Urinary bladder (tissue), 4 donors: ENCODE results near the gene AFDN. TPM values are rescaled to one million over a fixed set of nuclear protein-coding genes. Genes with fewer than 3 reads are reported as not detected.

Source experiments
- DNase-seq: peaks from one replicate; pipeline ENCODE4 v3.0.0-alpha.2; 2015; ENCODE audit errors: extremely low spot score
- H3K27ac ChIP-seq: one replicate; pipeline ENCODE4 v1.5.1; 2013; ENCODE audit warnings: low read depth, mild to moderate bottlenecking, moderate library complexity
- H3K36me3 ChIP-seq: one replicate; pipeline ENCODE4 v1.6.1; 2013; ENCODE audit warnings: mild to moderate bottlenecking, moderate library complexity; ENCODE audit not compliant: insufficient read depth
- H3K4me1 ChIP-seq: one replicate; pipeline ENCODE4 v1.6.1; 2013; ENCODE audit warnings: mild to moderate bottlenecking, moderate library complexity; ENCODE audit not compliant: insufficient read depth
- H3K4me3 ChIP-seq: one replicate; pipeline ENCODE4 v1.5.1; 2013; ENCODE audit warnings: low read depth, low read length
- WGBS: extraction: QIAGEN DNeasy Blood & Tissue Kit; methylation state at CpG from one replicate; pipeline ENCODE4 v1.1.7; 2013; 5-methylcytosine and 5-hydroxymethylcytosine counted together
- polyA plus RNA-seq: library from polyadenylated mRNA; stranded (reverse); fragments of 200-250 nt; gene quantifications from one replicate; pipeline ENCODE4 v1.2.3, GENCODE V29; 2013
- total RNA-seq: library from RNA; depleted of rRNA; stranded (reverse); fragments of >200 nt; gene quantifications from one replicate; pipeline ENCODE4 v1.2.3, GENCODE V29; 2014
- donor health status: healthy with polysubstance abuse.
- donor health status: healthy.

The AFDN gene
- total and polyA plus RNA-seq, 2 donors, result 29.6 to 177 TPM

- Histone ChIP-seq H3K36me3 (peaks cover 1% of the 10 kb centered on the region), H3K27ac (no peak overlapping the region), H3K4me1 (no peaks in the 10 kb centered on the region), H3K4me3 (no peak overlapping the region)
- 65% methylated on average over 2 of the region's 2 CpGs for WGBS
- no peak for DNase-seq
Observed at GRCh38 chr6:167833396-167833763, 6.7 kb downstream of the AFDN start.

DNA sequence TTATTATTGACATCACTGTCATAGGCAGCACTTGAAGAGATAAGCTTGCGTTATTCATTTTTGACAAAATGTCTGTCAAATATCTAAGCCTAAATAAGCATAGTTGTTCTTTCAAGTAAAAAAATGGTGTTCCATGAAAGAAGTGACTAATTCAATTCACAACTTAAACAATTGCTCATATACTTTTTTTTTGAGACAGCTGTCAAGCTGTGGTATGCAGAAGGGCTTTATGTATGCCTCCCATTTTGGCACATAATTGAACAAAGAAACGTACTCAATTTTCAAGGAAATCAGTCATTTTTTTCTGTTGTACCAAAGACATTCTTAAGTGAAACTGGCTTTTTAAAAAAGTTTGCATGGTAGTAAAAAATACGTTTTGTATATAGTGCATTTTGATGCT lies 8.5 kb downstream of the AFDN start:
- H3K4me1 ChIP-seq, result no peaks in the 10 kb centered on the region
- WGBS, result 86% methylated on average over 3 of the region's 3 CpGs
- no peak overlapping the region for H3K4me3 ChIP-seq
- no peak overlapping the region for H3K27ac ChIP-seq
- peaks cover 1% of the 10 kb centered on the region for H3K36me3 ChIP-seq
- no peak for DNase-seq

GRCh38 chr6:167836721-167837120 lies 10.0 kb downstream of the AFDN start:
- 70% methylated on average over 3 of the region's 3 CpGs for WGBS
- Histone ChIP-seq H3K4me3 (no peak overlapping the region), H3K4me1 (no peaks in the 10 kb centered on the region), H3K27ac (no peak overlapping the region), H3K36me3 (peaks cover 1% of the 10 kb centered on the region)
- DNase-seq, result no peak

- no peak for DNase-seq
- Histone ChIP-seq H3K36me3 (peaks cover 1% of the 10 kb centered on the region), H3K4me1 (no peaks in the 10 kb centered on the region), H3K27ac (no peak overlapping the region), H3K4me3 (no peak overlapping the region)
- WGBS, result 92% methylated on average over 6 of the region's 6 CpGs
Observed at GRCh38 chr6:167838207-167838748, 11.6 kb downstream of the AFDN start.

DNA sequence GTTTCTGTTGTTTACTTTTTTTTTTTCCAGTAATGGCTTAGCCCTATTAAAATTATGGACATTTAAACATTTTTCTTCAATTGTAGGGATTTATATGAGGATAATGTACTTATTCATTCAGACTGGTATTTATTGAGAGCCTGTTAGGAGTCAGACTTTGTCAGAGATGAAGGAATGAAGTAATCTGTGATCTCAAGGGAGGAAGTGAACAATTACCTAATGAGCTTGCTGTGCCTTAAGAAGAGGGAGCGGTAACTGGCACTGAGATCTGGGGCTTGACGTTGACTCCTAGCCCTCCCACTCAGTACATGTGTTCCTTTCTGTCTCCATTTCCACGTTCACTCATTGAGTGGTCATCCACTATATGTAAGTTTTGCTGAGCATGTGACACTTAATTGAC lies 12.6 kb downstream of the AFDN start:
- Histone ChIP-seq H3K27ac (no peak overlapping the region), H3K36me3 (peaks cover 1% of the 10 kb centered on the region), H3K4me3 (no peak overlapping the region), H3K4me1 (no peaks in the 10 kb centered on the region)
- no peak for DNase-seq
- WGBS, result 71% methylated on average over 3 of the region's 3 CpGs

- WGBS, result 77% methylated on average over 6 of the region's 6 CpGs
- DNase-seq, result no peak
- Histone ChIP-seq H3K36me3 (peaks cover 1% of the 10 kb centered on the region), H3K27ac (no peak overlapping the region), H3K4me1 (no peaks in the 10 kb centered on the region), H3K4me3 (no peak overlapping the region)
Observed at GRCh38 chr6:167839755-167840154, 13.0 kb downstream of the AFDN start.

GRCh38 chr6:167840160-167840525 lies 13.4 kb downstream of the AFDN start:
- no peak overlapping the region for H3K27ac ChIP-seq
- H3K4me1 ChIP-seq, result no peaks in the 10 kb centered on the region
- H3K36me3 ChIP-seq, result peaks cover 1% of the 10 kb centered on the region
- 96% methylated on average over 4 of the region's 4 CpGs for WGBS
- DNase-seq, result no peak
- no peak overlapping the region for H3K4me3 ChIP-seq

- no peak overlapping the region for H3K4me3 ChIP-seq
- no peaks in the 10 kb centered on the region for H3K4me1 ChIP-seq
- DNase-seq, result no peak
- WGBS, result 81% methylated on average over 7 of the region's 7 CpGs
- H3K27ac ChIP-seq, result no peak overlapping the region
- H3K36me3 ChIP-seq, result peaks cover 1% of the 10 kb centered on the region
Observed at GRCh38 chr6:167840526-167841179, 13.9 kb downstream of the AFDN start.

DNA sequence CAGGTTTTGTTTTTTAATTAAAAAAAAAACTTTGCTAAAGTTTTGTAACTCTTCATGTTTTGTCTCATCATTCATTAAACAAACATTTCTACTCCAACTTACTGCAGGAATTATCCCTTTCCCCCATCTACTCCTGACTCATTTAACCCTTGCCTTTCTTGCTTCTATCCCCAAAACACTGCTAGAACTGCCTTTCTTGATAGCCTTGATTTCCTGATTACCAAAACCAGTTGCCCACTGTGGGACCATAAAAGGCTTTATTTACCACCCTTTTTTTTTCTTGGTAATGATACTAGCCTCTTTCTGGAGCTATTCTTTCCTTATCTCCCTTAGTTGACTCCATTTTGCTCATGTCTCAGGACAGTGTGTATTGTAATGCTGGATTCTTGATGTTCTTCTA lies 15.3 kb downstream of the AFDN start:
- H3K27ac ChIP-seq, result no peak overlapping the region
- no peaks in the 10 kb centered on the region for H3K36me3 ChIP-seq
- no peak overlapping the region for H3K4me3 ChIP-seq
- no peaks in the 10 kb centered on the region for H3K4me1 ChIP-seq
- no peak for DNase-seq

GRCh38 chr6:167842457-167842856 lies 15.7 kb downstream of the AFDN start:
- no peak overlapping the region for H3K27ac ChIP-seq
- H3K36me3 ChIP-seq, result no peaks in the 10 kb centered on the region
- no peak for DNase-seq
- 86% methylated on average over 1 of the region's 1 CpG for WGBS
- no peak overlapping the region for H3K4me3 ChIP-seq
- H3K4me1 ChIP-seq, result no peaks in the 10 kb centered on the region

- H3K36me3 ChIP-seq, result no peaks in the 10 kb centered on the region
- H3K4me3 ChIP-seq, result no peak overlapping the region
- 95% methylated on average over 1 of the region's 1 CpG for WGBS
- no peak for DNase-seq
- no peak overlapping the region for H3K27ac ChIP-seq
- H3K4me1 ChIP-seq, result no peaks in the 10 kb centered on the region
Observed at GRCh38 chr6:167843023-167843422, 16.3 kb downstream of the AFDN start.

DNA sequence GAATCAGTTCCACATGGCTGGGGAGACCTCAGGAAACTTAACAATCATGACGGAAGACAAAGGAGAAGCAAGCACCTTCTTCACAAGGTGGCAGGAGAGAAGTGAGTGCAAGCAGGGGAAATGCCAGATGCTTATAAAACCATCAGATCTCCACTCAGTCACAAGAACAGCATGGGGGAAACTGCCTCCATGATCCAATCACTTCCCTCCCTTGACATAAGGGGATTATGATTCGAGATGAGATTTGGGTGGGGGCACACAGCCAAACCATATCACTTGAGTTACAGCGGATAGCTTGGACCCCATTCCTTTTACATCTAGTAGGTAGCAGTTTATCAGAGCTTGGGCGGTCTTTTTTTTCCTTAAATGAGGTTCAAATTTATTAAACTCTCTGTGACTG lies 19.1 kb downstream of the AFDN start:
- Histone ChIP-seq H3K4me1 (no peaks in the 10 kb centered on the region), H3K4me3 (no peak overlapping the region), H3K27ac (no peak overlapping the region), H3K36me3 (no peaks in the 10 kb centered on the region)
- WGBS, result 75% methylated on average over 4 of the region's 4 CpGs
- DNase-seq, result no peak

DNA sequence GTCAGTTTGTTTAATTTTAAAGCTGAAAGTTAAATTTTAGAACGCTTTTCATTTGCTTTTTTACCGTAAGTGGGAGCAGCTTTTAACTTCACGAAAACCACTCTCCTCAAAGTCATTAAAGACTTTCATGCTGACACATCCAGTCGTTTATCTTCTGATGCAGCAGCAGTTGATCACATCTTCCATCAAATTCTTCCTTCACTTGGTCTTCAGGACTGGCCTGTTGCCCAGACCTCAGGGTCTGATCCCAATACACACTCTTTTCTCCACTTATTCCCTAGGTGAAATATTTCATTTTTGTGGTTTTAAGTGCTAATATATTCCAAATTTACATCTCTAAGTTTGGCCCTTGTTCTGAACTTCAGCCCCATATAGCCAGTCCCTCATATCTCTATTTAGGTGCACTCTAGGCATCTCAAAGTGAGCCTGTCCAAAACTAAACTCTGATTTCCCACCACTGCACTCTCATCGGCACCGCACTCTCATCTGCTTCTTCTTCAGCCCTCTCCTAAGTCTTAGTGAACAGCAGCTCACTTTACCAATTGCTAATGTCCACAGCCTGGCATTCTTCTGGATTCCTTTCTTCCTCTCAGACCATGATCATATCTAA lies 20.4 kb downstream of the AFDN start:
- Histone ChIP-seq H3K4me3 (no peak overlapping the region), H3K27ac (no peak overlapping the region), H3K36me3 (no peaks in the 10 kb centered on the region), H3K4me1 (no peaks in the 10 kb centered on the region)
- 85% methylated on average over 6 of the region's 6 CpGs for WGBS
- DNase-seq, result no peak

DNA sequence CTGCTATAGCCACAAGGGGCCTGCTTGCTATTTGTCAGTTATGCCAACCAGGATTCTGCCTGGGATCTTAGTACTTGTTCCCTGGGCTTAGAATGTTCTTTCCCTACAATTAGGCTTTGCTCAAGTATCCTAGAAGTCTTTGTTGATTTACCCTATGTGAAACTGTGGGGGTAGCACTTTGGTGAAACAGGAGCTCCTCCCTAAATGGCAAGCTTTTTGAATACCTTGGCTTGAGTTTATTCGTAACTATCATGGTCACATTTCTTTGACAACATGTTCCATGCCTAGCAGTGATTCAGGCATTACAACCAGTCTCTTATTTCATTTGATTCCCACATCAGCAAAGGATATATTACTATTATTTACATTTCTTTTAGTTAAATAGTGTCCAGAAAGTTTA lies 21.2 kb downstream of the AFDN start:
- no peaks in the 10 kb centered on the region for H3K36me3 ChIP-seq
- WGBS, result 92% methylated on average over 1 of the region's 1 CpG
- DNase-seq, result no peak
- H3K27ac ChIP-seq, result no peak overlapping the region
- H3K4me3 ChIP-seq, result no peak overlapping the region
- no peaks in the 10 kb centered on the region for H3K4me1 ChIP-seq
